Muscle of leg (tissue), 11 donors: ENCODE results near the gene SMOC2. TPM values are rescaled to one million over a fixed set of nuclear protein-coding genes. Genes with fewer than 3 reads are reported as not detected.
A peak's percentile ranks its signal among the peaks of the same experiment; 100 is the strongest.

Experiments used
- DNase-seq: peaks from one replicate; pipeline ENCODE4 v3.0.0; 2013
- H3K27ac ChIP-seq: one replicate; pipeline ENCODE4 v1.5.1; 2013; ENCODE audit warnings: mild to moderate bottlenecking, low read length, control low read depth
- H3K27me3 ChIP-seq: one replicate; pipeline ENCODE4 v1.6.1; 2013; ENCODE audit warnings: low read length; ENCODE audit not compliant: control insufficient read depth, insufficient read depth
- H3K36me3 ChIP-seq: one replicate; pipeline ENCODE4 v1.6.1; 2013; ENCODE audit warnings: low read length; ENCODE audit not compliant: control insufficient read depth, insufficient read depth
- H3K4me1 ChIP-seq: one replicate; pipeline ENCODE4 v1.6.1; 2013; ENCODE audit warnings: low read length; ENCODE audit not compliant: control insufficient read depth, insufficient read depth
- H3K4me3 ChIP-seq: one replicate; pipeline ENCODE4 v1.5.1; 2013; ENCODE audit warnings: low read length, control low read depth
- H3K9me3 ChIP-seq: replicated peaks from 2 replicates; pipeline ENCODE4 v1.6.1; 2013; ENCODE audit warnings: low read depth, low read length; ENCODE audit not compliant: control insufficient read depth
- WGBS: methylation state at CpG from one replicate; pipeline ENCODE4 v1.1.5; 2013; ENCODE audit warnings: missing lambda C conversion rate; ENCODE audit not compliant: insufficient coverage; 5-methylcytosine and 5-hydroxymethylcytosine counted together
- polyA plus RNA-seq, 8 donors: library from polyadenylated mRNA; unstranded; fragments of 120-200 nt; gene quantifications; one replicate each; pipeline versions ENCODE4 v1.2.1 to v1.2.3, GENCODE V29; 2013; ENCODE audit warnings: inconsistent platforms in 1 of 8, low replicate concordance in 1 of 8; ENCODE audit not compliant: insufficient read length in 8 of 8, insufficient read depth in 1 of 8
- total RNA-seq: library from RNA; stranded (reverse); fragments of 120-200 nt; gene quantifications from one replicate; pipeline ENCODE4 v1.2.4, GENCODE V29; 2013

Gene SMOC2
- total and polyA plus RNA-seq, 9 donors: 58.0 to 109 (median 78.9) TPM

DNA sequence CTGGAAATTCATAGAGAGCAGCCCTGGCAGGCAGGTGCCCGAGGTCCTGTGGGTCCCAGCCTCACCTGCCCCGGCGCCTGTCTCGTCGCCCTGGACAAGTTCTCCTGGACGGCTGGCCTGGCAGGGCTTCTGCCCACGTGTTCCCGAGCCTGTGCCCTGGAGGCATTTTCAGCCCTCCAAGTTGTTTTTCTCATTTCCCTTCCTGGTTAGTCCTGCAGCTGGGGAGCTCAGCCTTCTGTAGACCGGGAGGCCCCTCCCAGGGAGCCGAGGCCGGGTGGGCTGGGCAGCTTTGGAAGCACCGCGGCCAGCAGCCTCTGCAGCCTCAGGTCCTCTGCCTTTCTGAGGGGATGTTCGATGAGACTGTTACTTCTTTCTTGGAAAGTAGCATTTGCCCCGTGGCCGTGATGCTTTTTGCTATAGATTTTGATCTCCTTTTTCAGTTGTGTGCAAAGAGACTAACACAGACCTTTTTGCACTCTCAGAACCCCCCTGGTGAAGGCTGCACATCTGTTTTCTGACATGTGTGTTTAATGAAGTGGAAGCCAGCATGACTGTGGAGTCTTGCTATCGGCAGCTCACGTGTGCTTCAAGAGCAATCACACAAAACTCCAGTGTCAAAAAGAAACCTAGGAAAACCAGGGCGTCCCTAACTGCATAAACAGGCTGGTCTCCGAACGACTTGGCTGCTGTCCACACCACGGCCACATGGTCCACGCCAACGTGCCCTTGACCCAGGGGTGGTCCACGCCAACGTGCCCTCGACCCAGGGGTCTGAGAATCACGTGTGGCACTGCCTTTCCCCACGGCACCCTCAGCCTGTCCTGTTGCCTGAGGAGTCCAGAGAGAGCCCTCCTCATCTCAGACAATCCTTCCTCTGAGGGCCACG is 207.5 kb downstream of the SMOC2 start:
- peak; percentile 75 for DNase-seq
- Histone ChIP-seq H3K36me3 (no peaks in the 10 kb centered on the region), H3K27me3 (peaks cover 12% of the 10 kb centered on the region), H3K4me3 (no peak overlapping the region), H3K4me1 (peaks cover 36% of the 10 kb centered on the region), H3K27ac (peak overlapping the region; percentile 15), H3K9me3 (no peaks in the 10 kb centered on the region)
- WGBS: 11% methylated on average over 18 of the region's 30 CpGs

DNA sequence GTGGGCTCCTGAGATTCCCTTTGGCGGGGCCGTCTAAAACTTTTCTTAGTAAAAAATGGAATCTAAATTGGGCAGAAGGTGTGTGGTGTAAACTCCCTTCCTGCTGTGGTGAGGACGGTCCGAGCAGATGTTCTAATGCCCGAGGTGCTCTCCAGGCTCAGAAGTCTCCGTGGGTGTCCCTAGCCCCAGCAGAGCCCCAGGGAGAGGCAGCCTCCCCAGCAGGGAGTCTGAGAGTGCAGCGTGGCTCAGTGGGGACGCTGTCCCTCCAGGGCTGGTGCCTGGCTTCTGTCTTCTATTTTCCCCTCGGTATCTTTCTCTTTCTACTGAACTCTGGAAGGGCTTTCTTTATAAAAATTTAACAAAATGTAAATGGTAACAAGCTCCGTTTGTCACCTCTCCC is 208.2 kb downstream of the SMOC2 start:
- H3K4me1 ChIP-seq: peaks cover 36% of the 10 kb centered on the region
- H3K4me3 ChIP-seq: no peak overlapping the region
- WGBS: 80% methylated on average over 1 of the region's 10 CpGs
- H3K9me3 ChIP-seq: no peaks in the 10 kb centered on the region
- H3K27ac ChIP-seq: peak overlapping the region; percentile 35
- DNase-seq: no peak
- H3K27me3 ChIP-seq: peaks cover 12% of the 10 kb centered on the region
- H3K36me3 ChIP-seq: no peaks in the 10 kb centered on the region

DNA sequence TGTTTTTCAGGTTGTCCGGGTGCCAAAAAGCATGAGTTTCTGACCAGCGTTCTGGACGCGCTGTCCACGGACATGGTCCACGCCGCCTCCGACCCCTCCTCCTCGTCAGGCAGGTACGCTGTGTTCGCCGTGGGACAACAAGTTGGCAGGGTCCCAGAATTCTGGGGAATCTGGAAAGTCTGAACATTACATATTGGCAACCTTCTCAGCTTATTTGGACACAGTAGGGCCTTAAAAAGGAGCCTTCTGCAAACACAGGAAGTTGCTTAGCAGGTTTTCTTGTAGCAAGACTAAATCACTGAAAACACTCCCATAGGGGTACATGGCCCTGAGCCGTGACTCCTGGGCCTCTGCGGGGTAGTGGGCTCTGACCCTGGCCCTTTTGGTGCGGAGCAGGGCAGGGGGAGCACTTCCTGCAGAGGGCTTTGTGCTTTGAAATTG is 209.7 kb downstream of the SMOC2 start:
- Histone ChIP-seq H3K27ac (peak overlapping the region; percentile 13), H3K9me3 (no peaks in the 10 kb centered on the region), H3K36me3 (no peaks in the 10 kb centered on the region), H3K27me3 (peaks cover 12% of the 10 kb centered on the region), H3K4me1 (peaks cover 33% of the 10 kb centered on the region), H3K4me3 (no peak overlapping the region)
- WGBS: 30% methylated on average over 12 of the region's 15 CpGs
- peak; percentile 76 for DNase-seq

DNA sequence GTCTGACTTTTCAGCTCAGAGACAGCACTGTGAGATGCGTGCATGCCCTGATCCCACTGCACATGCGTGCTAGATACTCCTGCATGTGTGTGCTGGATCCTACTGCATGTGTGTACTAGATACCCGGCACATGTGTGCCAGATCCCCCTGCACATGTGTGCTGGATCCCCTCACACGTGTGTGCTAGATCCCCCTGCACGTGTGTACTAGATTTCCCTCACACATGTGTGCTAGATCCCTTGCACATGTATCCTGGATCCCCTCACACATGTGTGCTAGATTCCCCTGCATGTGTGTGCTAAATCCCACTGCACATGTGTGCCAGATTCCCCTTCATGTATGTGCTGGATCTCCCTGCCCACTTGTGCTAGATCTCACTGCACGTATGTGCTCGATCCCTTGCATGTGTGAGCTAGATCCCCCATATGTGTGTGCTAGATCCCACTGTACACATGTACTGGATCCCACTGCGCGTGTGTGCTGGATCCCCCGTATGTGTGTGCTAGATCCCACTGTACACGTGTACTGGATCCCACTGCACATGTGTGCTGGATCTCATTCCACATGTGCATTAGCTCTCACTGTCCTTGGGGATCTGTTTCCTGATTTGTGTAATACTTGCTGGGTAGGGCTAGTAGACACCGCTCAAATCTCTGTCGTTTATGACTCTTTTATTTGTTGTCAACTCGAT is 214.6 kb downstream of the SMOC2 start:
- WGBS: 88% methylated on average over 13 of the region's 14 CpGs
- no peak overlapping the region for H3K4me3 ChIP-seq
- no peaks in the 10 kb centered on the region for H3K9me3 ChIP-seq
- no peaks in the 10 kb centered on the region for H3K27me3 ChIP-seq
- peaks cover 3% of the 10 kb centered on the region for H3K4me1 ChIP-seq
- DNase-seq: no peak
- peaks cover 6% of the 10 kb centered on the region for H3K36me3 ChIP-seq
- H3K27ac ChIP-seq: no peak overlapping the region

DNA sequence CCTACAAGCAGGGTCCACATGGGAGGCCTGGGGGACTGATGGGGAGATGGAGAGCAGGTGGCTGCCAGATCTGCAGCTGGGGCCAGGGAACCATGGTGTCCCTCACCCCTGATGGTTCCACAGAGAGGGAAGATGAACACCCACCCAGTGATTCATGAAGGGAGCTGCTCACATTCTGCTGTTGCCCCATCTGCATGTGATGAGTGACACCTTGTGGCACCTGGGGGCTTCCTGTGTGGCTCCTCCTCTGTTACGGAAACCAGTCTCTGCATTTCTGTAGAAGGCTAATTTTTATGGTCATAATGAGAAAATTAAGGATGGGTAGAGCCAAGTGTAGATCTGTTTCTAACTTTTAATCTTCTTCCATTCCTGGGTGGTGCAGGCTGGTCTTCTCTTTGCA is 217.1 kb downstream of the SMOC2 start:
- no peaks in the 10 kb centered on the region for H3K4me1 ChIP-seq
- no peak for DNase-seq
- peaks cover 6% of the 10 kb centered on the region for H3K36me3 ChIP-seq
- H3K4me3 ChIP-seq: no peak overlapping the region
- no peak overlapping the region for H3K27ac ChIP-seq
- peaks cover 2% of the 10 kb centered on the region for H3K27me3 ChIP-seq
- H3K9me3 ChIP-seq: no peaks in the 10 kb centered on the region
- no CpG with 5 or more reads among the region's 1 CpG for WGBS

DNA sequence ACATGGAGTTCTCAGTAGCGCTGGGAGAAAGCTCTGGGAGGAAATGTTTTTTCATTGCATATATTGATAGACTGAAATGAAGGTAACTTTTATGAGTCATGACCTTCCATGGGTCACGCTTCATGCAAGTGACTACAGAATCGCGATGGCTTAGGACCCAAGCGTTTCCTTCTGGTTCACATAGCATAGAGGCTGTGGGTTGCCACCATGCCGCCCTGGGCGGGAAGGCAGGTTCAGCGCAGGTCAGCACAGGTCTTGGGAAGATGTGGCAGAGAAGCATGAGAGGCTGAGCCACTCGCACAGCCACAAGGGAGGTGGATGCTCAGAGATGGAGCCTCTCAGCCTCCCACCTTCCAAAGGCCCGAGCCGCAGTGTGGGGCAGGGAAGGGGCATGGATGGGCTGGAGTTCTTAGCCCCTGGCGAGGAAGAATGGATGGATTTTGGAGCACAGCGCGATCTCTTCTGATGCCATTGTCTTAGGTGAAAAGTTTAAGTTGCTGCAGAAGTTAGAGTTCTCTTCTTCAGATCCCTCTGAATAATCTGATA is 219.5 kb downstream of the SMOC2 start:
- H3K4me1 ChIP-seq: no peaks in the 10 kb centered on the region
- peaks cover 6% of the 10 kb centered on the region for H3K36me3 ChIP-seq
- WGBS: 97% methylated on average over 5 of the region's 14 CpGs
- peaks cover 6% of the 10 kb centered on the region for H3K27me3 ChIP-seq
- H3K4me3 ChIP-seq: no peak overlapping the region
- DNase-seq: no peak
- no peaks in the 10 kb centered on the region for H3K9me3 ChIP-seq
- no peak overlapping the region for H3K27ac ChIP-seq

DNA sequence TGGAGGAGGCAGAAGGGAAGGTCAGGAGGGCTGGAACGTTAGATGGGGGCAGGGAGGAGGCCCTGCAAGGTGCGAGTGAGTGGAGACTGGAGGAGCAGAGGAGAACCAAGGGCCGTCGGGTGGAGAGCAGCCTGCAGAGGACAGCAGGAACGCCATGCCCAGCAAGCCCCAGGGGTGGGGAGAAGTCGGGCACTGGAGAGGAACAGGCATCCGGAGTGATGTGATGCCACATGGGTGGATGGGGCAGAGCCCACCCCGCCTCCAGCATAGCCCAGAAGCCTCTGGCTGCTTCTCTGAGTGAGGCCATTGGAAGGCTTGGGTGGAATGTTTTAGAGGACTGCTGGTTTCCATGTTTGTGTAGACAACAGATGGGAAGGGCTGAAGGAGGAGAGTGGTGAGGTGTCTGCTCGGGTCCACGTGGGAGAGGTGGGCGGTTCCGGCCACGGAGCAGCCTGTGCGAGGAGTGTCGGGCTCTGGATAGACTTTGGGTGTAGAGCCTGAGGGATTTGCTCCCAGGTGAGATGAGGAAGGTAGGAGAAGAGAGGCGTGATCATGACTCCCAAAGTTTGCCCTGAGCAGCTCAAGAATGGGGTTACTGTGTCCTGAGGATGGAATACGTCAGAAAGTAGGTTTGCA is 221.4 kb downstream of the SMOC2 start:
- no peaks in the 10 kb centered on the region for H3K4me1 ChIP-seq
- H3K4me3 ChIP-seq: no peak overlapping the region
- peaks cover under 1% of the 10 kb centered on the region for H3K36me3 ChIP-seq
- no peak for DNase-seq
- 92% methylated on average over 17 of the region's 17 CpGs for WGBS
- no peaks in the 10 kb centered on the region for H3K9me3 ChIP-seq
- no peak overlapping the region for H3K27ac ChIP-seq
- H3K27me3 ChIP-seq: peaks cover 6% of the 10 kb centered on the region

DNA sequence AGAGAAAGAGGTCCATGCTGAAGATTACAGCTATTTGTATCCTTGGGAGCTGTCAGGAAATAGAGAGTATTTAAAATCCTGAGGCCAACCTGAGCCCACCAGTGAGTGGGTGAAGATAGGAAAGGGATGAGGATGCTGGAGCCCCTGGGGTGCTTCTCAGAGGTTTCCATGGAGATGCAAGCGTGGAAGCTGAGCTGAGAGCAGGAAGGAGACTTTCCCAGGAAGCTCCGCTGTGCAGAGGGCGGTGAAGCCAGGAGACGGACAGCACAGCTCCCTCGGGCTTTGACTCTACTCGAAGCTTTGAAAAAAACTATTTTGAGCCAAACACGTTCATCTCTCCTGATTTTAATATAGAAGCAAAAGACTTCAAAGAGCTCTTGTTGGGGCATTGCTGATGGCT is 222.1 kb downstream of the SMOC2 start:
- 30% methylated on average over 2 of the region's 7 CpGs for WGBS
- peak; percentile 48 for DNase-seq
- Histone ChIP-seq H3K9me3 (no peaks in the 10 kb centered on the region), H3K36me3 (no peaks in the 10 kb centered on the region), H3K27ac (no peak overlapping the region), H3K27me3 (peaks cover 6% of the 10 kb centered on the region), H3K4me1 (no peaks in the 10 kb centered on the region), H3K4me3 (no peak overlapping the region)

DNA sequence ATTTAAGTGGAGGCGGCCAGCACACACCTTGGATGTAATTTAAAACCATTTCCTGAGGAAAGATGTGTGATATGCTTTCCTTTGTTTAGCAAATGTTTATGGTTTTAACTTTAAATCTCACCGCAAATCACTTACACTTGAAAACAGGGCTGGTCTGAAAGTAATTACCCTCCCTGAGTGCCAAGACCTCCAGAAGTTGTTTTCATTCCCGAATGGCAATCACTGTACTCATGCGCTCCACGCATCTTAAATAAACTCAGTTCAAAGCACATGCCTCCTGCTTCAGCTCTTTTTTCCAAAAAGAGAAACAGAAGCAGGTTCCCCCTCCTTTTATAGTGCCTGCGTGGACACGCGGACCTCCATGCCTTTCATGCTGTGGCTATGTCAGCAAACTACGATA is 224.0 kb downstream of the SMOC2 start:
- Histone ChIP-seq H3K9me3 (no peaks in the 10 kb centered on the region), H3K4me1 (no peaks in the 10 kb centered on the region), H3K4me3 (no peak overlapping the region), H3K27me3 (peaks cover 6% of the 10 kb centered on the region), H3K27ac (no peak overlapping the region), H3K36me3 (no peaks in the 10 kb centered on the region)
- no peak for DNase-seq
- 50% methylated on average over 8 of the region's 9 CpGs for WGBS

DNA sequence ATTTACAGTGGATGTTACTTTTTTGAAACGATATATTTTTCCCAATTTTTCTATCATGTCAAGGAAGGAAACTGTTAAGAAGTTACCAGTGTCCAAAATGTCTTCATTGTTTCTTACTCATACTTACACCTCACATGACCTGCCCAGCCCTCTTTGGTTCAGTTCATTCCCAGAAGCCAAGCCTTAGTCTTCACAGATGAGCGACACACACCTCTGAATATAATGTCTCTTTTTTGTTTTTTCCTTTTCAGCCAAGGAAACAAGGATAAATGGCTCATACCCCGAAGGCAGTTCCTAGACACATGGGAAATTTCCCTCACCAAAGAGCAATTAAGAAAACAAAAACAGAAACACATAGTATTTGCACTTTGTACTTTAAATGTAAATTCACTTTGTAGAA is 225.2 kb downstream of the SMOC2 start:
- H3K4me1 ChIP-seq: no peaks in the 10 kb centered on the region
- H3K27ac ChIP-seq: no peak overlapping the region
- H3K4me3 ChIP-seq: no peak overlapping the region
- H3K36me3 ChIP-seq: no peaks in the 10 kb centered on the region
- peaks cover 6% of the 10 kb centered on the region for H3K27me3 ChIP-seq
- H3K9me3 ChIP-seq: no peaks in the 10 kb centered on the region
- no CpG with 5 or more reads among the region's 3 CpGs for WGBS
- DNase-seq: no peak
